Astrocyte of the spinal cord (primary cell): ENCODE results near the gene CTR9.

ENCODE experiments used
- DNase-seq: peaks from one replicate; pipeline ENCODE4 v3.0.0; 2011; ENCODE audit warnings: low read depth, low spot score
- H3K4me3 ChIP-seq: 2 replicates; pipeline ENCODE4 v1.5.1; 2011; ENCODE audit warnings: low read depth, mild to moderate bottlenecking, low read length, moderate library complexity
- CTCF ChIP-seq: IDR thresholded peaks from 2 replicates; pipeline ENCODE4 v1.5.1; 2012; ENCODE audit warnings: low read depth, mild to moderate bottlenecking, low read length, inconsistent platforms
- in situ Hi-C: cut with HindIII; loops from 2 replicates; pipeline ENCODE4 v1.10.0; 2017; ENCODE audit warnings: low sequenced_read_pairs

Gene CTR9

GRCh38 chr11:10797531-10797930 is 46.5 kb downstream of the CTR9 start:
- DNase-seq, result no peak
- H3K4me3 ChIP-seq, result no peak overlapping the region
- no peak for TF ChIP-seq CTCF

GRCh38 chr11:10798330-10798928 is 47.4 kb downstream of the CTR9 start:
- in situ Hi-C loops, result no loop called here
- DNase-seq, result no peak
- no peak overlapping the region for H3K4me3 ChIP-seq
- no peak for TF ChIP-seq CTCF

More at GRCh38 chr11:10797531-10797930, 46.5 kb downstream of the CTR9 start:
- in situ Hi-C loops, result no loop called here

GRCh38 chr11:10800292-10800691 is 49.2 kb downstream of the CTR9 start:
- in situ Hi-C loops, result no loop called here
- TF ChIP-seq CTCF, result no peak
- no peak for DNase-seq
- no peak overlapping the region for H3K4me3 ChIP-seq

GRCh38 chr11:10803676-10804075 is 52.6 kb downstream of the CTR9 start:
- in situ Hi-C loops, result no loop called here
- TF ChIP-seq CTCF, result no peak
- no peak for DNase-seq
- no peak overlapping the region for H3K4me3 ChIP-seq

GRCh38 chr11:10805741-10806140 is 54.7 kb downstream of the CTR9 start:
- H3K4me3 ChIP-seq, result no peak overlapping the region
- in situ Hi-C loops, result no loop called here
- no peak for TF ChIP-seq CTCF

GRCh38 chr11:10806206-10806605 is 55.2 kb downstream of the CTR9 start:
- no peak for DNase-seq
- in situ Hi-C loops, result no loop called here
- no peak overlapping the region for H3K4me3 ChIP-seq
- no peak for TF ChIP-seq CTCF

More at GRCh38 chr11:10805741-10806140, 54.7 kb downstream of the CTR9 start:
- no peak for DNase-seq
